22Rv1 (cell line): ENCODE data around the gene RRP9.

ENCODE experiments used
- CTCF ChIP-seq: fragments of 450-650 bp; IDR thresholded peaks from 2 replicates; pipeline ENCODE4 v1.5.1; 2017; ENCODE audit warnings: mild to moderate bottlenecking
- ZFX ChIP-seq: fragments of 450-650 bp; IDR thresholded peaks from 2 replicates; pipeline ENCODE4 v1.6.1; 2017; ENCODE audit warnings: antibody characterized with exemption, borderline replicate concordance

- TF ChIP-seq CTCF (no peak), ZFX (no peak)
Measured at GRCh38 chr3:51959651-51960050, 17.9 kb upstream of the RRP9 start.
